Activated CD8-positive, alpha-beta T cell treated with anti-CD3 and anti-CD28 coated beads, Interleukin-2, amount 10 ng/mL, durations not matched to agents 7 days and 5 days (primary cell): ENCODE measurements around the gene SLC51B. TPM values are rescaled to one million over a fixed set of nuclear protein-coding genes. Genes with fewer than 3 reads are reported as not detected.
"Not testable (repeated sequence)": the region's sequence is repeated elsewhere in the genome, so short reads cannot be mapped to it uniquely, and the experiment has no call there.

Source experiments
- ATAC-seq: fragments of 150-1000 bp; cut with Tn5 transposase; one replicate; pipeline ENCODE4 v1.10.0; 2021; ENCODE audit warnings: moderate library complexity
- CTCF ChIA-PET: fragments of 350-600 bp; sonication (Branson Sonifier 250); formaldehyde crosslinking; loops from one replicate; lab custom pipeline; 2021; ENCODE audit warnings: antibody characterized with exemption; lab: Charles Lee
- POLR2A ChIA-PET: fragments of 350-600 bp; sonication (Branson Sonifier 250); formaldehyde crosslinking; loops from one replicate; lab custom pipeline; 2021; ENCODE audit warnings: antibody characterized with exemption; lab: Charles Lee
- DNase-seq: peaks from one replicate; pipeline ENCODE4 v3.0.0-alpha.2; 2020
- H3K27ac Mint-ChIP-seq: one replicate; pipeline ENCODE4 v1.8.0; 2021; ENCODE audit warnings: mild to moderate bottlenecking, mixed read lengths
- H3K27me3 Mint-ChIP-seq: one replicate; pipeline ENCODE4 v1.8.0; 2021; ENCODE audit warnings: low read depth, mixed read lengths
- H3K36me3 Mint-ChIP-seq: one replicate; pipeline ENCODE4 v1.8.0; 2021; ENCODE audit warnings: low read depth, mixed read lengths
- H3K4me1 Mint-ChIP-seq: one replicate; pipeline ENCODE4 v1.8.0; 2021; ENCODE audit warnings: low read depth, mixed read lengths
- H3K4me3 Mint-ChIP-seq: one replicate; pipeline ENCODE4 v1.8.0; 2021; ENCODE audit warnings: mild to moderate bottlenecking, mixed read lengths
- H3K9me3 Mint-ChIP-seq: one replicate; pipeline ENCODE4 v1.8.0; 2022; ENCODE audit warnings: mixed read lengths; ENCODE audit not compliant: insufficient read depth
- total RNA-seq, 2 experiments: library from RNA; stranded (reverse); gene quantifications; one replicate each; pipeline ENCODE4 v1.2.3, GENCODE V29; 2021

Gene SLC51B
- total RNA-seq = not detected

- H3K36me3 Mint-ChIP-seq = no peaks in the 10 kb centered on the region
- H3K4me1 Mint-ChIP-seq = peaks cover 10% of the 10 kb centered on the region
- H3K27me3 Mint-ChIP-seq = peaks cover 3% of the 10 kb centered on the region
- no peak for ATAC-seq
- no peak within 1 kb of the TSS for H3K27ac Mint-ChIP-seq
- ChIA-PET POLR2A (no interaction called here), CTCF (interaction anchor here (3.2 kb wide), 1 partner anchor 11 kb away, joined by 23 read pairs; no protein-coding TSS in a partner anchor)
- DNase-seq = no peak
- no peak within 1 kb of the TSS for H3K4me3 Mint-ChIP-seq
- no peaks in the 10 kb centered on the region for H3K9me3 Mint-ChIP-seq
These were observed at the start of gene SLC51B for GRCh38 chr15:65044724-65045481. SLC51B (plus strand) TSS chr15:65045387; CDS start chr15:65050005, 4,618 bp downstream.

- H3K4me1 Mint-ChIP-seq = peaks cover 5% of the 10 kb centered on the region
- ATAC-seq = no peak
- DNase-seq = no peak
- H3K4me3 Mint-ChIP-seq = no peak overlapping the region
- H3K27ac Mint-ChIP-seq = no peak overlapping the region
- H3K9me3 Mint-ChIP-seq = no peaks in the 10 kb centered on the region
- POLR2A ChIA-PET = no interaction called here
- H3K27me3 Mint-ChIP-seq = no peaks in the 10 kb centered on the region
- no peaks in the 10 kb centered on the region for H3K36me3 Mint-ChIP-seq
- CTCF ChIA-PET = interaction anchor here (1.2 kb wide), 1 partner anchor 15 kb away, joined by 3 read pairs; no protein-coding TSS in a partner anchor
These were observed 48.1 kb upstream of the SLC51B start for GRCh38 chr15:64997066-64997465.

GRCh38 chr15:64997745-64998375, 47.3 kb upstream of the SLC51B start:
- Mint-ChIP-seq H3K4me3 (no peak overlapping the region), H3K4me1 (peaks cover 5% of the 10 kb centered on the region), H3K9me3 (no peaks in the 10 kb centered on the region), H3K36me3 (peaks cover 3% of the 10 kb centered on the region), H3K27me3 (no peaks in the 10 kb centered on the region), H3K27ac (no peak overlapping the region)
- ChIA-PET POLR2A (no interaction called here), CTCF (interaction anchor here (1.2 kb wide), 1 partner anchor 14 kb away, joined by 3 read pairs; no protein-coding TSS in a partner anchor)
- ATAC-seq = no peak
- DNase-seq = no peak

GRCh38 chr15:65004993-65005392, 40.2 kb upstream of the SLC51B start:
- DNase-seq = no peak
- H3K4me3 Mint-ChIP-seq = no peak overlapping the region
- CTCF ChIA-PET = interaction anchor here (1.0 to 1.6 kb wide), 5 partner anchors 9 to 274 kb away, joined by 3 to 4 read pairs (median 3); no protein-coding TSS in a partner anchor
- no peaks in the 10 kb centered on the region for H3K27me3 Mint-ChIP-seq
- ATAC-seq = no peak
- POLR2A ChIA-PET = no interaction called here
- H3K27ac Mint-ChIP-seq = no peak overlapping the region
- H3K4me1 Mint-ChIP-seq = no peaks in the 10 kb centered on the region
- no peaks in the 10 kb centered on the region for H3K9me3 Mint-ChIP-seq
- H3K36me3 Mint-ChIP-seq = peaks cover 12% of the 10 kb centered on the region

- ChIA-PET POLR2A (no interaction called here), CTCF (no interaction called here)
- H3K4me3 Mint-ChIP-seq = no peak overlapping the region
- no peaks in the 10 kb centered on the region for H3K9me3 Mint-ChIP-seq
- no peak overlapping the region for H3K27ac Mint-ChIP-seq
- no peak for DNase-seq
- no peaks in the 10 kb centered on the region for H3K27me3 Mint-ChIP-seq
- peaks cover 14% of the 10 kb centered on the region for H3K36me3 Mint-ChIP-seq
- H3K4me1 Mint-ChIP-seq = no peaks in the 10 kb centered on the region
- ATAC-seq = no peak
These were observed 38.3 kb upstream of the SLC51B start for GRCh38 chr15:65006876-65007275.

GRCh38 chr15:65008983-65009382, 36.2 kb upstream of the SLC51B start:
- POLR2A ChIA-PET = no interaction called here

GRCh38 chr15:65011198-65011597, 34.0 kb upstream of the SLC51B start:
- POLR2A ChIA-PET = interaction anchor here (0.5 kb wide), 1 partner anchor 42 kb away, joined by 5 read pairs; no protein-coding TSS in a partner anchor
- CTCF ChIA-PET = interaction anchor here (1.4 kb wide), 1 partner anchor 13 kb away, joined by 3 read pairs; no protein-coding TSS in a partner anchor
- not testable (repeated sequence) for H3K9me3 Mint-ChIP-seq

More at GRCh38 chr15:65008983-65009382, 36.2 kb upstream of the SLC51B start:
- ATAC-seq = no peak
- no peak for DNase-seq
- Mint-ChIP-seq H3K9me3 (peaks cover 7% of the 10 kb centered on the region), H3K4me3 (no peak overlapping the region), H3K36me3 (peaks cover 26% of the 10 kb centered on the region), H3K4me1 (no peaks in the 10 kb centered on the region), H3K27me3 (no peaks in the 10 kb centered on the region), H3K27ac (no peak overlapping the region)
- CTCF ChIA-PET = interaction anchor here (0.9 to 1.4 kb wide), 11 partner anchors 9 to 277 kb away, joined by 3 to 10 read pairs (median 5); no protein-coding TSS in a partner anchor

GRCh38 chr15:65020419-65020818, 24.8 kb upstream of the SLC51B start:
- ATAC-seq (no peak), DNase-seq (no peak)
- Mint-ChIP-seq H3K4me3 (no peak overlapping the region), H3K4me1 (no peaks in the 10 kb centered on the region), H3K9me3 (no peaks in the 10 kb centered on the region), H3K27ac (no peak overlapping the region), H3K27me3 (no peaks in the 10 kb centered on the region), H3K36me3 (peaks cover 48% of the 10 kb centered on the region)
- POLR2A ChIA-PET = interaction anchor here (1.0 kb wide), 1 partner anchor 31 kb away, joined by 4 read pairs; the partner anchor contains the start of gene SPG21
- CTCF ChIA-PET = interaction anchor here (1.0 to 2.2 kb wide), 2 partner anchors 12 to 13 kb away, joined by 6 read pairs; no protein-coding TSS in a partner anchor

More at GRCh38 chr15:65011198-65011597, 34.0 kb upstream of the SLC51B start:
- H3K36me3 Mint-ChIP-seq = peaks cover 38% of the 10 kb centered on the region
- not testable (repeated sequence) for DNase-seq, H3K4me3 Mint-ChIP-seq, ATAC-seq, H3K27ac Mint-ChIP-seq, H3K4me1 Mint-ChIP-seq, H3K27me3 Mint-ChIP-seq

GRCh38 chr15:65021488-65021887, 23.7 kb upstream of the SLC51B start:
- Mint-ChIP-seq H3K4me3 (no peak overlapping the region), H3K27ac (no peak overlapping the region), H3K27me3 (no peaks in the 10 kb centered on the region), H3K9me3 (no peaks in the 10 kb centered on the region), H3K4me1 (no peaks in the 10 kb centered on the region), H3K36me3 (peaks cover 49% of the 10 kb centered on the region)
- DNase-seq (no peak), ATAC-seq (no peak)
- POLR2A ChIA-PET = interaction anchor here (0.6 kb wide), 1 partner anchor 1705 kb away, joined by 3 read pairs; no protein-coding TSS in a partner anchor
- CTCF ChIA-PET = interaction anchor here (2.2 kb wide), 1 partner anchor 13 kb away, joined by 6 read pairs; no protein-coding TSS in a partner anchor

GRCh38 chr15:65026756-65027155, 18.4 kb upstream of the SLC51B start:
- no peak for DNase-seq
- ChIA-PET CTCF (interaction anchor here (0.9 to 1.0 kb wide), 2 partner anchors 24 to 60 kb away, joined by 3 read pairs; no protein-coding TSS in a partner anchor), POLR2A (no interaction called here)
- Mint-ChIP-seq H3K27ac (no peak overlapping the region), H3K4me3 (no peak overlapping the region), H3K9me3 (no peaks in the 10 kb centered on the region), H3K36me3 (peaks cover 23% of the 10 kb centered on the region), H3K4me1 (peaks cover 13% of the 10 kb centered on the region), H3K27me3 (peaks cover 9% of the 10 kb centered on the region)
- ATAC-seq = no peak

- ChIA-PET POLR2A (no interaction called here), CTCF (no interaction called here)
- no peak for ATAC-seq
These were observed 17.6 kb upstream of the SLC51B start for GRCh38 chr15:65027593-65027992.

More at GRCh38 chr15:65027593-65027992, 17.6 kb upstream of the SLC51B start:
- Mint-ChIP-seq H3K4me1 (peaks cover 13% of the 10 kb centered on the region), H3K36me3 (peaks cover 23% of the 10 kb centered on the region), H3K27me3 (peaks cover 16% of the 10 kb centered on the region), H3K9me3 (no peaks in the 10 kb centered on the region), H3K27ac (no peak overlapping the region), H3K4me3 (peak overlapping the region; percentile 85)
- no peak for DNase-seq
